C4-2B (cell line): Measurements from ENCODE around the gene RIMBP2.

Source experiments
- H3K27ac ChIP-seq: fragments of 450-650 bp; 2 replicates; pipeline ENCODE4 v1.5.1; 2017
- CTCF ChIP-seq: fragments of 450-650 bp; conservative IDR thresholded peaks from 2 replicates; pipeline ENCODE4 v1.5.1; 2017; ENCODE audit warnings: mild to moderate bottlenecking
- ZFX ChIP-seq: fragments of 450-650 bp; IDR thresholded peaks from 2 replicates; pipeline ENCODE4 v1.6.1; 2017

RIMBP2 gene

GRCh38 chr12:130496516-130497120 is 219.5 kb downstream of the RIMBP2 start:
- TF ChIP-seq ZFX: no peak
- TF ChIP-seq CTCF: no peak
- H3K27ac ChIP-seq: no peak overlapping the region

DNA sequence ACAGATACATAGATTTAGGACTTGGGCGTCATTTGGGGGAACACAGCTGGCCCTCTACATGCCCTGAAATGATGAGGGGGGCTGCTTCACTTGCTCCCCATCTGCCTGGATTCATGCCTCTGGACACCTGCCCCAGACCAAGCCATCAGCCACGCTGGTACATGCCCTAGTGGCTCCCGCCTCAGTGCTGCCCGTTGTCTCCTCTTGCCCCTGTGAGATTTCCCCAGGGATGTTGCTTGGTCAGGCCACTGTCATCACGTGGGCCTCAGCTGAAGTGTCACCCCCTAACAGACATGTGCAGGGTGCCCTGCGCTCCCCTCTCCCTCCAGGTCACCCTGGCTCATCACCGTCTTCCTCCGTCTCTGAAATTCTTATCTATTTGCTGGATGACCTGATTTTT is 220.9 kb downstream of the RIMBP2 start:
- no peak overlapping the region for H3K27ac ChIP-seq
- TF ChIP-seq CTCF (no peak), ZFX (no peak)

DNA sequence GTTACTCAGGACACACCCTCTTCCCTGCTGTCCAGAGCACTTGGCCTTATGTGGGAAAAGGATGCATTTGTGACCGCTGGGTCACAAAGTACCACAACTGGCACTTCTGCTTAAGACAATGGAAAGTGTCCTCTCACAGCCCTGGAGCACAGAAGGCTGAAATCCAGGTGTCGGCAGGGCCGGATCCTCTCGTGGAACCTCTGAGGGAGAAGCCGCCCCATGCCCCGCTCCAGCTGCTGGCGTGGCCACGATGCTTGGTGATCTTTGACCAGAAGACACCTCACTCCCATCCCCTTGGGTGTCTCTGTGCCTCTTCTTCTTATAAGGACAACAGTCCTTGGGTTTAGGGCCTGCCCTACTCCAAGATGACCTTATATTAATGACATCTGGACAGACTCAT is 221.4 kb downstream of the RIMBP2 start:
- no peak overlapping the region for H3K27ac ChIP-seq
- TF ChIP-seq ZFX (no peak), CTCF (no peak)

GRCh38 chr12:130493951-130494350 is 222.1 kb downstream of the RIMBP2 start:
- no peak for TF ChIP-seq CTCF
- TF ChIP-seq ZFX: no peak
- H3K27ac ChIP-seq: no peak overlapping the region

DNA sequence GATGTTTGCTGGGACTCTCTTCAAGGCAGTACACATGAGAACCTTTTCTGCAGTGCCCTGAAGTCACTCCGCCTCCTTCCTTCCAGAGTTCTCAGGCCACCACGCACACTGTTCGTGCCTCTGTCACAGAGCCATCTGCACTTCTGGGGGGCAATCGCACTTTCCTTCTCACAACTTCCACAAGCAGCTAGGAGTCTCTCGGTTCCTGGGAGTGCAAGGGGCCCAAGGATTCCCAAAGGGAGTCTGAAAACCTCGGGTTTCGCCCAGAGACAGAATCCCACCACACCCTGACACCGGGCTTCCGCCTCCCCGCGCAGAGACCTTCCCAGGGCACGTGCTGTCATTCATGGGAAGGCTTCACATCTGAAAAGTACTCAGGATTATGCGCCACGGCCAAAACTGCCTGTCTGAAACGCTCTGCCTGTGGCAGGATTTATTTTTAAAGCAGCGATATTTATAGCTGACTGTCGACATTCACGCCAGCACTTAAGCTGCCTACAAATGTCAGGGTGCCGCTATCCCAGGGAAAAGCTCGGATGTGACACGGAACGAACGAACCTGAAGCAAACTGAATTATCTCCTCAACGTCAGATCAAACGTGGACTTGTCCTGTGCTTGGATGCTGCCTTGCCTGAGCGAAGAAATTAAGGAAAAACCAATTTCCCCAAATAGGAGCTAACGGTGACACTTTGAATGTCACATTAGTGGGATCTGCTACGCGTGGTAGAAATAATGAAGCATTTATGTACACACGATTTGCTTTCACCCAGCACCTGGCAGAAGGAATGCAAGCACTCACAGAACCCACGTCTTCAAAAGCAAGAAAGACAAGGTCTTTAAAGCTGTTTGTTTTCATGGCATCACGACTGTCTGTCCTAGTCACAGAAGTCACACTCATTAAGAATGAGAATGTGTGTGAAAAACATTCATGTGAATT is 224.4 kb downstream of the RIMBP2 start:
- H3K27ac ChIP-seq: no peak overlapping the region
- TF ChIP-seq ZFX (no peak), CTCF (no peak)

GRCh38 chr12:130490674-130491073 is 225.4 kb downstream of the RIMBP2 start:
- H3K27ac ChIP-seq: no peak overlapping the region
- TF ChIP-seq ZFX: no peak
- TF ChIP-seq CTCF: no peak

DNA sequence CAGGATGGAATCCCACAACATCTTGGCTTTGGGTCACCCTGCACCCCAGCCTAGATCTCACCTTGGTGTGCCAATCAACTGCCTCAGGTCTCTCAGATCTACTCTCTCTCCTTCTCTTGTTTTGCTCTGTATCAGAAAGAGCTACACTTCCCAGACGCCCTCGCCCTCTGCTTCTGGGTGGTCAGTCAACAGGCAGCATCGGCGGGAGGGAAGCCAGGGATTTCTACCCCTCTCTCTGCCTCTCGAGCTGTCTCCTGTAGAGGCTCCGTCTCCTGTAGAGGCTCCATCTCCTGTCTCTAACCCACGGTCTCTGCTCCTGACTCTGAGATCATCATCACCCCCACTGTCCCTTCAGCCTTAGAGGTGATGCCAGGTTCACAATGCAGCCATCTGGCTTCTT is 226.8 kb downstream of the RIMBP2 start:
- H3K27ac ChIP-seq: no peak overlapping the region
- TF ChIP-seq ZFX (no peak), CTCF (no peak)
